Erythroblast (primary cell): ENCODE data around the gene NR4A3.
A peak's percentile ranks its signal among the peaks of the same experiment; 100 is the strongest.

Source experiments
- DNase-seq, 2 experiments: peaks; one replicate each; lab custom pipeline; 2025; lab: John Stamatoyannopoulos, UW
- GATA1 ChIP-seq: IDR thresholded peaks from 2 replicates; pipeline ENCODE4 v1.6.1; 2011; ENCODE audit warnings: low read depth, mild to moderate bottlenecking, control low read depth, low read length, moderate library complexity
- POLR2A ChIP-seq: IDR thresholded peaks from 2 replicates; pipeline ENCODE4 v1.6.1; 2011; ENCODE audit warnings: mild to moderate bottlenecking, low read length

Gene NR4A3

DNA sequence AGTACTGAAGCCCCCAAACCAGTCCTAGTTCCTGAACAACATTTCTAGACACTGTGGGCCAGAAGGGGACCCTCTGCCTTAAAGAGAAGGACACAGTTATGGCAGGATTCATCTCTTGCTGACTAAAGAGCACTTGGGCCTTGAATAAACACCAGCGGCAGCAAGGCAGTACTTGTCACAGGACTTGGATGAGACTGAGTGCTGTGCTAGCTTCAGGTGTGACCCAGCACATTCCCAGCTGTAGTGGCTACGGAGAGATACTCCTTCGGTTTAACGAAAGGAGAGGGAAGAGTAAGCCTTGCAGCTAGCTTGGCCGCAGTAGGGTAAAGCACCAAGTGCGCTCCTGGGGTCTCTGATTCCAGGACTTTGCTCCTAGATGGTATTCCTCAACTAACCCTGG lies 73.8 kb downstream of the NR4A3 start:
- DNase-seq, result no peak
- TF ChIP-seq GATA1 (no peak), POLR2A (no peak)

DNA sequence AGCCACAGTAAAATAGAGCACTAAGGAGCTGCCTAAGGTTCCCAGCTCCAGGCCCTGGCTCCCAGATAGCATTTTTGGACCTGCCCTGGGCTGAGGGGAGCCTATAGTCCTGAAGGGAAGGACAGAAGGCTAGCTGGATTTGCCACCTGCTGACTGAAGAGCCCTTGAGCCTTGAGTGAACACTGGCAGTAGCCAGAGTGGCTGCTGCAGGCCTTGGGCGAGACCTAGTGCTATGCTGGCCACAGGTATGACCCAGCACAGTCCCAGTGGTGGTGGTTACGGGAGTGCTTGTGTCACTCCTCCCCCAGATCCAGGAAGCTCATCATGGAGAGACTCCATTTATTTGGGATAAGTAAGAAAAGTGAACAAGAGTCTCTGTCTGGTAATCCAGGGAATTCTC lies 74.4 kb downstream of the NR4A3 start:
- no peak for DNase-seq
- TF ChIP-seq GATA1, result no peak
- TF ChIP-seq POLR2A, result no peak

DNA sequence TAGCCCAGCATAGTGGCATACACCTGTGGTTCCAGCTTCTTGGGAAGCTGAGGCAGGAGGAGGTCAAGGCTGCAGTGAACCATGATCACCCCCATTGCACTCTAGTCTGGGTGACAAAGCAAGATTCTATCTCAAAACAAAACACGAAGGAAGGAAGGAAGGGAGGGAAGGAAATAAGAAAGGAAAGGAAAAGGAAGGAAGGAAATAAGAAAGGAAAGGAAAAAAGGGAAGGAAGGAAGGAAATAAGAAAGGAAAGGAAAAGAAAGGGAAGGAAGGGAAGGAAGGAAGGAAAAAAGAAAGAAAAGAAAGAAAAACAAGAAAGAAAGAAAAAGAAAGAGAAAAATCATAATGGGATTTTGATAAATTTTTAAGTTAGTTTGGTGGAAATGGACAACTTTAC lies 81.7 kb downstream of the NR4A3 start:
- no peak for DNase-seq
- no peak for TF ChIP-seq POLR2A

DNA sequence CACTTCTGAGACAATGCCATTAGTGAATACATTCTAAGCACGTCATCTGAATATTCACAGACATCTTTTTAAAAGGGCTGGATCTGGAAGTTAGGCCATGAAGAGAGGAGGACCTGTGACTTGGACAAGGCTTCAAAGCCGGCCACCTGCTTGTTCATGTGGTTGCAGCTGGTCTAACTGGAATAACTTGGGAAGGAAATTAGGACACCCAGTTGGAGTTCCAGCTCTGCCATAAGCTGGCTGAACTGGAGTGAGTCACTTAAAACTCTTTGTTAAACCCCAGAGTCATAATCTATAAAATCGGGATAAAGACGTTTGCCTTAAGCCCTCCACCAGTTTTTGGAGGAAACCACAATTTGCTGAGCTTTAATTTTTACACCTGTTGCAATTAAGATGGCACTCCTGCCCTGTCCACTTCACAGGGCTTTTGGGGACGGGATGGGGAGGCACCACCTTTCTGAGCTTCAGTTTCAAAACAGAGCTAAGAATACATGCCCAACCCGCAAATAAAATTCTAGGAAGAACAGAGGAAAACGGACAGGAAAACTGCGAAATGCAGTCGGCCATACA lies 84.2 kb downstream of the NR4A3 start:
- peak in 1 of 2 experiments; percentile 32 for DNase-seq
- TF ChIP-seq POLR2A (no peak), GATA1 (no peak)

DNA sequence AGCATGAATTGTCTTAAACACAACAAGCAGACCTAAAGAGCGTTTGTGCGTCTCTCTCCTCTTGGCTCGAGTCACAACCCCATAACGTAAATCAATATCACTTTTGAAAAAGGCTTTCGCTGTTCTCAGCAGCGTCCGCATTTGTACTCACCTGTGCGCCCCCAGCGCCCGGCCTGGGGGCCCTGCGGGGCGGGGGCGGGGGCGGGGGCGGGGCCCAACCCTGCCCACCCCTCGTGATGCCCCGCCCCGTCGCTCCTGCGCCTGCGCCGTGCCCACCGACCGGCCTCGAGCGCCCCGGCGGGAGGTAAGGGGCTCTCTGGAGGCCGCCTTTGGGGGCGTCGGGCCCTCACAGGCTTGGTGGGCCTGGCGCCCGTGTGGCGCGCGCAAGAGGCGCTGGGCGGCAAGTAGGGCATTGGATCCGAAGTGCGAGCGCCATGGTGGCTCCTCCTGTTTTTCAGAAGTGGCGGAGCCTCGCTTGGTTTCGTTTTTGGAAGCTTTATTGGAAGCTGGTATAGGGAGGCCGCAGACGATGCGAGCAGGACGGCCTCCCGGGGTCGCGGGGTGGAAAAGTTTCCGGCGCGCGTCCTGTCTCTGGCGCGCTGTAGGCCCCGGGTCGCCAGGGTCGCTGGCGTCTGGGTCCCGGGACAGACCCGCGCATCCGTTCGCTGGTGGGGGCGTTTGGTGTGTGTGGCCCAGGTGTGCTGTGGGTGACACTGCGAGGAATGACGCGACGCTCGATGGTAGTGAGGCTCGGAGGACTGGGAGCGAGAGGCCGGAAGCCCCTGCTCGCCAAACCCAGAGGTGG lies 84.9 kb downstream of the NR4A3 start, which contains the start of gene STX17:
TSS of gene STX17 (plus strand) at position 252 of the 805 bp plus-strand sequence. CDS start 8,586 bp downstream, outside the sequence.
- peak; percentile 86 to 93 for DNase-seq
- peak; percentile 76 for TF ChIP-seq POLR2A
- no peak for TF ChIP-seq GATA1

DNA sequence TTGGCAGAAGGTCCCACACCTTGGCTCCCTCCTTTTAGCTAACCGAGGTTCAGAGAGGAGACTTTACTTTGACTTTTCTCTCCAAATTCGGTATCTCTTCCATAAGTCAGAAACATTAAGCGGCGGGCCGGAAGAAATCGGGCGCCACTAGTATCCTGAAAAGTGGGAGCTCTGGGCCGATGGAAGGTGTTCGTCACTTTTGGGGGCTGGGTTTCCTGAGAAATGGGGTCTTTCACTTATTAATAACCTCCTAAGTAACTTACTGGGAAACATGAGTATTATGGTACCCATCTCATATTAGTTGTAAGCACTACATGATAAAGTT lies 85.5 kb downstream of the NR4A3 start:
- DNase-seq, result no peak
- no peak for TF ChIP-seq POLR2A
- TF ChIP-seq GATA1, result no peak

DNA sequence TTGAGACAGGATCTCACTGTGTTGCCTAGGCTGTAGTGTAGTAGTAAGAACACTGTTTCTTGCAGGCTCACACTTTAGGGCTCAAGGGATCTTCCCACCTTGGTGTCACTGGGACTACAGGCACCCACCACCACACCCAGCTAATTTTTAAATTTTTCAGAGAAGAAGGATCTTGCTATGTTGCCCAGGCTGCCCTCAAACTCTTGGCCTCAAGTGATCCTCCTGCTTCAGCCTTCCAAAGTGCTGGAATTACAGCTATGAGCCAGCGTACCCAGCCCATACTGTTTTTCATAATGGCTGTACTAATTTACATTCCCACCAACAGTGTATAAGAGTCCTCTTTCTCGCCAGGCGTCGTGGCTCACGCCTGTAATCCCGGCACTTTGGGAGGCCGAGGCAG lies 89.9 kb downstream of the NR4A3 start:
- DNase-seq, result no peak
- TF ChIP-seq GATA1, result no peak
- TF ChIP-seq POLR2A, result no peak
